Ovary (tissue), 3 donors: ENCODE measurements around the gene RBM20.

Source experiments
- EP300 ChIP-seq: sonication (generic); formaldehyde crosslinking; IDR thresholded peaks from one replicate; pipeline ENCODE4 v1.6.1; 2017; ENCODE audit warnings: antibody characterized with exemption
- POLR2A ChIP-seq: fragments of 450-650 bp; IDR thresholded peaks from one replicate; pipeline ENCODE4 v1.6.1; 2017; ENCODE audit warnings: antibody characterized with exemption, mild to moderate bottlenecking, moderate library complexity
- TF ChIP-seq, protein P1 (sequence below), 3 donors: fragments of 450-650 bp in 2 of 3; fragments of 200-600 bp in 1 of 3; IDR thresholded peaks; one replicate each; pipeline versions ENCODE4 v1.5.1 to v1.8.0; 2016 to 2022; ENCODE audit warnings: antibody characterized with exemption in 3 of 3, mild to moderate bottlenecking in 1 of 3
- donor health status: DM: no; HTN: no; CAD: no.

- TF ChIP-seq, protein P1, sequence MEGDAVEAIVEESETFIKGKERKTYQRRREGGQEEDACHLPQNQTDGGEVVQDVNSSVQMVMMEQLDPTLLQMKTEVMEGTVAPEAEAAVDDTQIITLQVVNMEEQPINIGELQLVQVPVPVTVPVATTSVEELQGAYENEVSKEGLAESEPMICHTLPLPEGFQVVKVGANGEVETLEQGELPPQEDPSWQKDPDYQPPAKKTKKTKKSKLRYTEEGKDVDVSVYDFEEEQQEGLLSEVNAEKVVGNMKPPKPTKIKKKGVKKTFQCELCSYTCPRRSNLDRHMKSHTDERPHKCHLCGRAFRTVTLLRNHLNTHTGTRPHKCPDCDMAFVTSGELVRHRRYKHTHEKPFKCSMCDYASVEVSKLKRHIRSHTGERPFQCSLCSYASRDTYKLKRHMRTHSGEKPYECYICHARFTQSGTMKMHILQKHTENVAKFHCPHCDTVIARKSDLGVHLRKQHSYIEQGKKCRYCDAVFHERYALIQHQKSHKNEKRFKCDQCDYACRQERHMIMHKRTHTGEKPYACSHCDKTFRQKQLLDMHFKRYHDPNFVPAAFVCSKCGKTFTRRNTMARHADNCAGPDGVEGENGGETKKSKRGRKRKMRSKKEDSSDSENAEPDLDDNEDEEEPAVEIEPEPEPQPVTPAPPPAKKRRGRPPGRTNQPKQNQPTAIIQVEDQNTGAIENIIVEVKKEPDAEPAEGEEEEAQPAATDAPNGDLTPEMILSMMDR (IDR thresholded peaks at IDR 0.05): no peak
- TF ChIP-seq POLR2A: no peak
- TF ChIP-seq EP300: no peak
Measured at GRCh38 chr10:110631934-110632333, 12.2 kb upstream of the RBM20 start.
